Measurements from ENCODE around the gene CHCHD4.

DNA sequence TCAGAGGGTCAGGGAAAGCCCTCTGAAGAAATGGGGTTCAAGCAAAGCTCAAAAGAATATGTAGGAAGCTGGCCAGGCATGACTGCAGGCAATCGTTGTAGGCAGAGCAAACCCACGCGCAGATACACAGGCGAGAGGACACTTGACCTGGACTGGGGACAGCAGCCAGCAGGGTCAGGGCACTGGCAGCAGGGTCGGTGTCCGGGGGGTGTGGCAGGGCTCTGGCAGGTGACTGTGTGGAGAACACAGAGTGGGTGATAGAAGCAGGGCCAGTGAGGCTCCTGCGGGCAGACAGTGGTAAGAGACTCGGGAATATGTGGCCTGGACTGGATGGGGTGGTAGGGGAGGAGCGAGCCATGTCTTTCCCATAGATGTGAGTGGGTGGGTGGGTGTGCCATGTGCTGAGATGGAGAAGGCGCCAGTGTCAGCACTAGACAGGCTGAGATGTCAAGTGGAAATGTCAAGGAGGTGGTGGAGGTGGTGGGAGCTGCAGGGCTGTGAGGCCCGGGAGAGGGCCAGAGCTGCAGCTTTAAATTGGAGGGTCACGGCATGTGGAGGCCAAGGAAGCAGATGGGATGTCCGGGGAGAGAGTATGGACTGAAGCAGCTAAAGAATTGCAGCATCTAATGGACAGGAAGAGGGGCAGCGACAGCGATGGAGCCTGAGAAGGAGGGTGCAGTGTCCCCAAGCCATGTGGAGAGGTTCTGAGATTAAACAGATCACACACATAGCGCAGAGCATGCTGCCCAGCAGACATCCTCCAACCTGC lies 13.6 kb upstream of the CHCHD4 start:
- TF ChIP-seq EZH2 (IDR thresholded peaks at IDR 0.05; ENCODE audit: borderline replicate concordance, low read length) (no peak), CTCF (conservative IDR thresholded peaks at IDR 0.05 in 1 of 2, IDR thresholded peaks at IDR 0.05 in 1 of 2; ENCODE audit: extremely low read depth in 1 of 2, insufficient read depth in 1 of 2, low read depth in 1 of 2, low read length in 2 of 2) (no peak)

All from mammary epithelial cell (primary cell).